ENCODE measurements around the gene MYO6.

MYO6 gene

GRCh38 chr6:75870389-75870788 lies 121.3 kb downstream of the MYO6 start:
- H3K4me3 ChIP-seq (ENCODE audit: low read length, poor library complexity, severe bottlenecking), result no peak overlapping the region
- no peaks in the 10 kb centered on the region for H3K9me3 ChIP-seq (ENCODE audit: insufficient read depth, low read depth, low read length)
- TF ChIP-seq EZH2phosphoT487 (IDR thresholded peaks at IDR 0.05; ENCODE audit: borderline replicate concordance), result no peak
- TF ChIP-seq CTCF (conservative IDR thresholded peaks at IDR 0.05; ENCODE audit: low read length), result no peak
- no peaks in the 10 kb centered on the region for H3K9me2 ChIP-seq (replicated peaks; ENCODE audit: low read depth, low read length)
- H3K9ac ChIP-seq (ENCODE audit: low read depth, low read length, poor library complexity, severe bottlenecking), result no peak overlapping the region
- H3K36me3 ChIP-seq (ENCODE audit: insufficient read depth, low read length), result no peaks in the 10 kb centered on the region
- H3K79me2 ChIP-seq (ENCODE audit: insufficient read depth, low read length), result no peaks in the 10 kb centered on the region
- no peak overlapping the region for H3K4me2 ChIP-seq (ENCODE audit: low read depth, low read length, poor library complexity, severe bottlenecking)
- no peaks in the 10 kb centered on the region for H4K20me1 ChIP-seq (ENCODE audit: insufficient read depth, low read length, poor library complexity, severe bottlenecking)
- H3F3A ChIP-seq (ENCODE audit: low read depth), result no peaks in the 10 kb centered on the region
- H2AFZ ChIP-seq (ENCODE audit: low read length), result no peak overlapping the region
- no peaks in the 10 kb centered on the region for H3K4me1 ChIP-seq (ENCODE audit: insufficient read depth, low read length, poor library complexity, severe bottlenecking)
- H3K27me3 ChIP-seq (ENCODE audit: insufficient read depth, low read length, poor library complexity, severe bottlenecking), result no peaks in the 10 kb centered on the region

GRCh38 chr6:75874224-75874623 lies 125.2 kb downstream of the MYO6 start:
- no peaks in the 10 kb centered on the region for H3K27me3 ChIP-seq (ENCODE audit: insufficient read depth, low read length, poor library complexity, severe bottlenecking)
- H4K20me1 ChIP-seq (ENCODE audit: insufficient read depth, low read length, poor library complexity, severe bottlenecking), result no peaks in the 10 kb centered on the region
- no peak overlapping the region for H3K9ac ChIP-seq (ENCODE audit: low read depth, low read length, poor library complexity, severe bottlenecking)
- no peak overlapping the region for H3K4me3 ChIP-seq (ENCODE audit: low read length, poor library complexity, severe bottlenecking)
- no peaks in the 10 kb centered on the region for H3K36me3 ChIP-seq (ENCODE audit: insufficient read depth, low read length)
- H3K9me3 ChIP-seq (ENCODE audit: insufficient read depth, low read depth, low read length), result no peaks in the 10 kb centered on the region
- no peaks in the 10 kb centered on the region for H3K9me2 ChIP-seq (replicated peaks; ENCODE audit: low read depth, low read length)
- no peak overlapping the region for H2AFZ ChIP-seq (ENCODE audit: low read length)
- H3K4me1 ChIP-seq (ENCODE audit: insufficient read depth, low read length, poor library complexity, severe bottlenecking), result no peaks in the 10 kb centered on the region
- no peaks in the 10 kb centered on the region for H3K79me2 ChIP-seq (ENCODE audit: insufficient read depth, low read length)
- TF ChIP-seq EZH2phosphoT487 (IDR thresholded peaks at IDR 0.05; ENCODE audit: borderline replicate concordance) (no peak), CTCF (conservative IDR thresholded peaks at IDR 0.05; ENCODE audit: low read length) (no peak)
- no peaks in the 10 kb centered on the region for H3F3A ChIP-seq (ENCODE audit: low read depth)
- H3K4me2 ChIP-seq (ENCODE audit: low read depth, low read length, poor library complexity, severe bottlenecking), result no peak overlapping the region

GRCh38 chr6:75876152-75876551 lies 127.1 kb downstream of the MYO6 start:
- Histone ChIP-seq H3K9me3 (ENCODE audit: insufficient read depth, low read depth, low read length) (no peaks in the 10 kb centered on the region), H3K4me3 (ENCODE audit: low read length, poor library complexity, severe bottlenecking) (no peak overlapping the region), H3K9ac (ENCODE audit: low read depth, low read length, poor library complexity, severe bottlenecking) (no peak overlapping the region), H4K20me1 (ENCODE audit: insufficient read depth, low read length, poor library complexity, severe bottlenecking) (no peaks in the 10 kb centered on the region), H3K4me2 (ENCODE audit: low read depth, low read length, poor library complexity, severe bottlenecking) (no peak overlapping the region), H3K27me3 (ENCODE audit: insufficient read depth, low read length, poor library complexity, severe bottlenecking) (no peaks in the 10 kb centered on the region), H3K9me2 (replicated peaks; ENCODE audit: low read depth, low read length) (no peaks in the 10 kb centered on the region), H3F3A (ENCODE audit: low read depth) (no peaks in the 10 kb centered on the region), H3K4me1 (ENCODE audit: insufficient read depth, low read length, poor library complexity, severe bottlenecking) (no peaks in the 10 kb centered on the region), H3K36me3 (ENCODE audit: insufficient read depth, low read length) (no peaks in the 10 kb centered on the region), H2AFZ (ENCODE audit: low read length) (no peak overlapping the region), H3K79me2 (ENCODE audit: insufficient read depth, low read length) (no peaks in the 10 kb centered on the region)
- TF ChIP-seq CTCF (conservative IDR thresholded peaks at IDR 0.05; ENCODE audit: low read length) (no peak), EZH2phosphoT487 (IDR thresholded peaks at IDR 0.05; ENCODE audit: borderline replicate concordance) (no peak)

Data from Loucy (cell line).